Central memory CD4-positive, alpha-beta T cell (primary cell): ENCODE data around the gene VPS25.

ENCODE experiments used
- DNase-seq: peaks from one replicate; pipeline ENCODE4 v3.0.0; 2022

VPS25 gene

GRCh38 chr17:42796066-42796758, 23.0 kb downstream of the VPS25 start:
- DNase-seq = no peak

GRCh38 chr17:42797067-42798007, 24.1 kb downstream of the VPS25 start:
- DNase-seq = no peak

- no peak for DNase-seq
These were observed 24.7 kb downstream of the VPS25 start for GRCh38 chr17:42798011-42798382.

DNA sequence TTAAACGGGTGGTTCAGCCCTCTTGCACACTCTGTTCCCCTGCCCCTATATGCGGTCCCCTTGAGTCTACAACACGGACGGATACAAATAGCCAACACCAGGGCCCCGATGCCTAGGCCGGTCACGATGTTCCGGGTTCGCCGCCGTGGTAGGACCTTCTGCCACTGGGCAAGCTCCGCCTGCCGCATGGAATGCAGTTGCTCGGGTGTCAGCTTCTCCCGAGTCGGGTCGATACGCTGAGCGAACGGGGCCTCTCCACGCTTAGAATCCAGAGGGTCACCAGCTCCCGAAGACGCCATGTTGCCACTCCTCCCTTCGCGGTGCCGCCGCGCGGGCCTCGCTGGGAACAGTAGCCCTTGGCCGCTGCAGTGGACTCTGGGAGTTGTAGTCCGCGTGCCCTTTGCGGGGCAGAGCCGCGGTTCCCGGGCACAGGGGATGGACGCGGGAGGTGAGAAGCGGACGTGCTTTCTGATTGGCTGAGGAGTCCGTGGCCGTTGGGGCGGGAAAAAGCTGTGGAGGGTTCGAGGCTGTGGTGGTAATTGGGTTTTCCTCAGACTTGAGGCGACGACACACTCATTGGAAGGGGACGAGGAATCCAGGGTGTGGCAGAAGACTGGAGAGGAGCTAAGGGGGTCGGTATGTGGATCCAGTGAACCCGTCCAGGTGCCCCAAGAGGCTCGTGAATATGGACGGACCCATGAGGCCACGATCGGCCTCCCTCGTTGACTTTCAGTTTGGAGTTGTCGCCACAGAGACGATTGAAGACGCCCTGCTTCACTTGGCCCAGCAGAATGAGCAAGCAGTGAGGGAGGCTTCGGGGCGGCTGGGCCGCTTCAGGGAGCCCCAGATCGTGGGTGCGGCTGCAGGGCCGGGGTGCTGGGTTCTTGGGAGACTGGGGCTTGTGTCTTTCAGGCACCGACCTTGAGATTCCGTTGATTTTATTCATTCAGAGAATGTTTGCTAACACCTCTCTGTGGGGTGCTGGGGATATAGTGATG, 25.4 kb downstream of the VPS25 start, which contains the start of the genes CNTD1 and COA3:
CNTD1 (plus strand) TSS at position 479 of the 998 bp plus-strand sequence; CDS start at position 686, 207 bp downstream.
COA3 (minus strand) TSS at position 322 of the 998 bp plus-strand sequence; CDS start at position 299, 23 bp downstream.
- DNase-seq = peak; percentile 56

DNA sequence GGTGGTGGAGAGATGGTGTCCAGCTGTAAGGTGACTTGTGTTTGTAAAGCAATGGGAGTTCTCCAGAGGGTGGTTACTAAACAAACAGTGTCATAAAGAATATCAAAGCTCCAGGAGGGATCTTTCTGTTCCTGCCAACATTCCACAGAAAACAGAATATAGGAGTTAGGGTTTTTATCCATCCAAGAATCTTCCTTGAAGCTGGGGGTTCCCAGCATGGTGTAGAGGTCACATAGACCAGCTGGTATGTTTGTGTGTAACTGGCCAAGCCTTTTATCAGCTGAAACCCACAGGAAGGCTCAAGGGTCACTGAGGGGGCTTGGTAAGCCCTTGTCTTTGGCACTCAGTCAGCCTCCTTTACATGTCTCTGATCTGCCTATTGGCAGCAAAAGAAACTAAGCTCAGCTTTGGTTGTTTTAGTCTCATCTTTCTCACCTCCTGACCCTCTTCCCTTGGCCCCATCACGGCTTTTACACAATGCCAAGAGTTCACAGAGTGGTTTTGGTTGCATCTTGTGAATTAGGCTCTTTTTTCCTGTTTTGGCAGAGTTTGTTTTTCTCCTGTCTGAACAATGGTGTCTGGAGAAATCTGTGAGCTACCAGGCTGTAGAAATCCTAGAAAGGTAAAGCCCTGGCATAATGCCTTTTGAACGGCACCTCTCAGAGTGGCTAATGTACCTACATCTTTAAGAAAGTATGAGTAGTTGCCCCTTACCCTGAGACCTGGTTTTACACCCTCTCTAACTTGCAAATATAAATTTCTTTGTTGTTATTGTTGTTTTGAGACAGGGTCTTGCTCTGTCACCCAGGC, 30.0 kb downstream of the VPS25 start:
- DNase-seq = no peak

- DNase-seq = no peak
These were observed 31.7 kb downstream of the VPS25 start for GRCh38 chr17:42804918-42805367.

- no peak for DNase-seq
These were observed 33.0 kb downstream of the VPS25 start for GRCh38 chr17:42806249-42806648.

DNA sequence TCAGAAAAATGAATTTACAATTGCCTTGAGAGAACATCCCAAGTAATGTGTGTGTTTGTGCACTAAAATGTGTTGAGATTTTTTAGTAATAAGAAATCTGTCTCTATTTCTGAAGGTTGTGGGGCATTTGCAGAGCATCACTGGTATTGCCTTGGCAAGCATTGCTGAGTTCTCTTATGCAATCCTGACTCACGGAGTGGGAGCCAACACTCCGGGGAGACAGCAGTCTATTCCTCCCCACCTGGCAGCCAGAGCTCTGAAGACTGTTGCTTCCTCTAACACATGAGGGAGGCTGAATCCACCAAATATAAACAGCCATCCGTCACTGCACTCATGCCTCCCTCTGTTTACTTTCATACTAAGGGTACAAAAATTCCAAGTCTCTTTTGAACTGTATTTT, 36.0 kb downstream of the VPS25 start:
- DNase-seq = no peak

DNA sequence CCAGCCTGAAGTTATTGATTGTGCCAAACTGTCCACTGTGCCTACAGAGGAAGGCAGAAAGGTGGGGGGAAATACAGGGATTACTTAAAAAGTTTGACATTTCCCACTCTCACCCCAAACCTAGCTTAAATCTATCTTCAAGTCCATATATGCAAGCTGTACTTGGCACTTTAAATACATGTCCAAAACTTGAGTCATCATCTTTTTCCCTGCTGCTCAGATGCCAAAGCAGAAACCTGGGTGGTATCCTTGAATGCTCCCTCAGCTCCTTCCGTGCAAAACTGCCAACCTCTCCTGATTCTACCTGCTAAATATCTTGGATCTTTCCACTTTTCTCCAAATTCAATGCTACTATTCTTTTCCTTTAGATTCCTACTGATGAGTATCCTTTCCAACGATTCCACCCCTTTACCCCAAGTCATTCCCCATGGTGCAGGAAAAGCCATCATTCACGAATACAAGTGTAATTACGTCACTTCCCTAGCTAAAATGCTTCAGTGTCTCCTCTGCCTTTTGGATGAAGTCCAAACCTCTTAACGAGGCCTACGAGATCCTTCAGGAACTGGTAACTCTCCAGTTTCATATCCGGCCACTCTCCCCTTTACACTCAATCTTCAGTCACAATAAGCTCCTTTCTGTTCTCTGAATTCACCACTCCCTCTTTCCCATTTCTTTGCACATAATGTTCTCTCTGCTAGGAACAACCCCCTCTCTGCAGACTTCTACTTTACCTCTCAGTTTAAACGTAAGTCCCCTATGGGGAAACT, 41.6 kb downstream of the VPS25 start:
- DNase-seq = no peak

DNA sequence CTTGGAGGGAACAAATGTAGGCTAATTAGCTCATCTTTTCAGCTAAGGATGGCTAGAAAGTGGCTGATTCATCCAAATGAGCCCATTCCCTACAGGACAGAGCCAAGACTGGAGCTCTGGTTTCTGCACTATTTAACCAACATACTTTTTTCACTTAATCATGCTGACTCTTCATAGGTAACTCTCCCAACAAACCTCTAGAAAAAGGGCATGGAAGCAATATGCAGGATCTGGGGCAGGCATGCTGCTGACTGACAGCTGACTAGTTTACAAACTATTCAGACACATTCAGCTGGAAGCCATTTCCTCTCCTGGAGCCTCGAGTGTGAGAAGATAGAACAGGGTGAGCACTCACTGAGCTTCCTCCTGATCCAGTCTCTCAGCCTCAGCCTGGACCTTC, 44.6 kb downstream of the VPS25 start:
- DNase-seq = no peak

DNA sequence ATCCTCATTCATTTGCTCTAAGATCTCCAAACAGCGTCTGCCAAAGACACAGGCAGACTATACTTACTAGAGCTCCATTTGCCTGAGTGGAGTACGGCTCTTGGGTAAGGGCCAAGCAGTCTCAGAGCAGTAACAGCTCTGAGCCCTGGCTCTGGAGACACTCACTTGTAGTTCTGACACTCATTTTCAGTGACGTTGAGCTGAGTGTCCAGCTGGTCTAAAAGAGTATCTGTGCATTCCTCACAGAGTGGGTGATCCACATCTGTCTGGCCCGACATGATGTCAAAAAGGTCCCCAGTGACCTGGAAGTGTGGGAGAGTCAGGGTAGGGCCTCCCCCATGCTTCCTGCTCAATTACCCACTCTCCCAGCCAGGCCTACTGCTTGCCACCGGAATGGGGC, 45.1 kb downstream of the VPS25 start:
- no peak for DNase-seq

DNA sequence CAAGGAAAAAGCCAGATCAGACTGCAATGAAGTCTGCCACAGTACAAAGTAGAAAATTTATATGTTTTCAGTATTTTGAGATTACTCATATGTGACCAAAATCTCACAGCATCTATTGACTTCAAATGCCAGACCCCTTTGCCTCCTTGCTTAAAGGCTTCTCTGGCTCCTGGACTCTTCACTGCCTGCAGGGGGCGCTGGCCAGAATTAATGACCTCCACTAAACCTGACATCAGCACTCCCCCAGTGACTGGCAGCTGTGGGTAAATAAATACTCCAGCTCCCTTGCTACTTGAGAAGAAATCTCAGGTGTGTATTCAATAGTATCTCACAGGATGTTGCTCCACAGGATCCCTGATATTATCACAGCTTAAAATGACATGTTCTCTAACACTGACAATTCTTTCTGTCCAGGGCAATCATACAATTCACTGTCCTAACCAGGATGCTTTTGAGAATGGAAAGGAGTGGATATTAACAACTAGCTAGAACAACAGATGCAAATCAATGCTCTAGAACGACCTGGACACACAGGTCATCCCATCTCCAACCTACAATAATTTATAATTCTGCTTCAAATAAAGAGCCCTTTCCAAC, 46.8 kb downstream of the VPS25 start:
- DNase-seq = peak; percentile 34

GRCh38 chr17:42821176-42821575, 47.9 kb downstream of the VPS25 start:
- no peak for DNase-seq

DNA sequence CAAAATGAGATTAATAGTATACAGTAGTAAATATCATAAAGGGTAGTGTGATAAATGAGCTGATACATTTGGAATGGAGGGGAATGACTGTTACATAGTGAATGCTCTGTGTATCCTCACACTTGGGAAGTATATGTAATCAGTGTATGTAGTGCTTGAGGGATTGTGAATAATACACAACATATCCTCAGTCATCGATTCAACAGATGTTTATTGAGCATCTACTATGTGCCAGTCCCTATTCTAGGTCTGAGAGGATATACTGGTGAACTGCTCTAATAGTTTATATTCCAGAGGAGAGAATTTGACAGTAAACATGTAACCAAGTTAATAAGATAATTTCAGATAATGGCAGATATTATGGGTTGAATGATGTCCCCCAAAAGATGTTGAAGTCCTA, 54.2 kb downstream of the VPS25 start:
- no peak for DNase-seq
